Adrenal gland (tissue), 5 donors: Measurements from ENCODE around the gene MYOM1.

Source experiments
- POLR2A ChIP-seq, 2 donors: fragments of 450-650 bp; IDR thresholded peaks; one replicate each; pipeline ENCODE4 v1.6.1; 2017; ENCODE audit warnings: antibody characterized with exemption in 2 of 2, mild to moderate bottlenecking in 2 of 2, moderate library complexity in 1 of 2
- TF ChIP-seq, protein P1 (sequence below), 6 experiments: fragments of 450-650 bp in 4 of 6; fragments of 200-600 bp in 2 of 6; sonication (generic) in 1 of 6; IDR thresholded peaks; 1 replicate in 5 of 6; 2 replicates in 1 of 6; pipeline versions ENCODE4 v1.5.1 to v1.8.0; 2016 to 2021; ENCODE audit warnings: antibody characterized with exemption in 6 of 6, mild to moderate bottlenecking in 2 of 6, moderate library complexity in 1 of 6
- donor health status: DM: no; HTN: no; CAD: no.

DNA sequence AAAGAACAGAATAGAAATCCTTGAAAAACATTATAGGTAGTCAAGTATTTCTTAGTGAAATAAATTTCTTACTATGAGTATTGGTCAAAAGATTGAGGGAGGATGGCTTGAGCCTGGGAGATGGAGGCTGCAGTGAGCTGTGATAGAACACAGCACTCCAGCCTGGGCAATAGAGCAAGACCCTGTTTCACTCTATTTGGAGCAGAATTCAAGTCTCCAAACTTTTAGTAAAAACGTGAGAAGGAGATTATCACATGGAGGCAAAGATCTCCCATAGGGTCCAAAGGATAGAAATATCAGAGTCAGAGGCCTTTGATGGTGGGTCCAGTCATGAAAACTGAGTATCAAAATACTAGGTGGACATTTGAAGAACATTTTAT, 25.4 kb upstream of the MYOM1 start:
- TF ChIP-seq, protein P1, sequence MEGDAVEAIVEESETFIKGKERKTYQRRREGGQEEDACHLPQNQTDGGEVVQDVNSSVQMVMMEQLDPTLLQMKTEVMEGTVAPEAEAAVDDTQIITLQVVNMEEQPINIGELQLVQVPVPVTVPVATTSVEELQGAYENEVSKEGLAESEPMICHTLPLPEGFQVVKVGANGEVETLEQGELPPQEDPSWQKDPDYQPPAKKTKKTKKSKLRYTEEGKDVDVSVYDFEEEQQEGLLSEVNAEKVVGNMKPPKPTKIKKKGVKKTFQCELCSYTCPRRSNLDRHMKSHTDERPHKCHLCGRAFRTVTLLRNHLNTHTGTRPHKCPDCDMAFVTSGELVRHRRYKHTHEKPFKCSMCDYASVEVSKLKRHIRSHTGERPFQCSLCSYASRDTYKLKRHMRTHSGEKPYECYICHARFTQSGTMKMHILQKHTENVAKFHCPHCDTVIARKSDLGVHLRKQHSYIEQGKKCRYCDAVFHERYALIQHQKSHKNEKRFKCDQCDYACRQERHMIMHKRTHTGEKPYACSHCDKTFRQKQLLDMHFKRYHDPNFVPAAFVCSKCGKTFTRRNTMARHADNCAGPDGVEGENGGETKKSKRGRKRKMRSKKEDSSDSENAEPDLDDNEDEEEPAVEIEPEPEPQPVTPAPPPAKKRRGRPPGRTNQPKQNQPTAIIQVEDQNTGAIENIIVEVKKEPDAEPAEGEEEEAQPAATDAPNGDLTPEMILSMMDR (IDR thresholded peaks at IDR 0.05), result no peak
- no peak for TF ChIP-seq POLR2A (IDR thresholded peaks at IDR 0.05)
